ENCODE data around the gene FADS2.
A peak's percentile ranks its signal among the peaks of the same experiment; 100 is the strongest.

The FADS2 gene

DNA sequence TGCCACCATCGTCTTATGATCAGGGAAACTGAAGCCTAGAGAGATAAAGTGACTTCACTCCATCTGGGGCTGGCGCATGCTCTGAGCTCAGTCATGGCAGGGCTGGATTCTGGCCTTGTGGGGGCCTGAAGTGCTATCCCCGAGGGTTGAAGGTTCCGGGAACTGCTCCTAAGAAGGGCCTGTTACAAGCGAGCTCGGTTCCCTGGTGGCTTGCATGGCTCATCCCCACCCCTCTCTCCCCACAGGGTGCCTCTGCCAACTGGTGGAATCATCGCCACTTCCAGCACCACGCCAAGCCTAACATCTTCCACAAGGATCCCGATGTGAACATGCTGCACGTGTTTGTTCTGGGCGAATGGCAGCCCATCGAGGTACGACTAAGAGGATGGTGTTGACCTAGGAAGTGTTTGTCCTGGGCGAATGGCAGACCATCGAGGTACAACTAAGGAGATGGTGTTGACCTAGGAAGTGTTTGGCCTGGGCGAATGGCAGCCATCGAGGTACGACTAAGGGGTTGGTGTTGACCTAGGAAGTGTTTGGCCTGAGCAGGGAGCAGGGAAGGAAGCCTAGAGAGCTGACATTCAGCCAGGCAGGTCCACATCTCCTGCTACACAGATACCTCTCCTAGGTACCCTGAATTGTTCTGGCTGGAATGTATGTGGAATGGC, 19.9 kb downstream of the FADS2 start:
- no peak overlapping the region for H3K4me3 ChIP-seq (ENCODE audit: severe bottlenecking)
- ATAC-seq (ENCODE audit: low read depth), result peak; percentile 13; the same call in 1 of the 3 replicates
- peaks cover 89% of the 10 kb centered on the region for H3K36me3 ChIP-seq (ENCODE audit: low read depth)
- H3K9me3 ChIP-seq (ENCODE audit: severe bottlenecking), result no peaks in the 10 kb centered on the region
- TF ChIP-seq, protein P1, sequence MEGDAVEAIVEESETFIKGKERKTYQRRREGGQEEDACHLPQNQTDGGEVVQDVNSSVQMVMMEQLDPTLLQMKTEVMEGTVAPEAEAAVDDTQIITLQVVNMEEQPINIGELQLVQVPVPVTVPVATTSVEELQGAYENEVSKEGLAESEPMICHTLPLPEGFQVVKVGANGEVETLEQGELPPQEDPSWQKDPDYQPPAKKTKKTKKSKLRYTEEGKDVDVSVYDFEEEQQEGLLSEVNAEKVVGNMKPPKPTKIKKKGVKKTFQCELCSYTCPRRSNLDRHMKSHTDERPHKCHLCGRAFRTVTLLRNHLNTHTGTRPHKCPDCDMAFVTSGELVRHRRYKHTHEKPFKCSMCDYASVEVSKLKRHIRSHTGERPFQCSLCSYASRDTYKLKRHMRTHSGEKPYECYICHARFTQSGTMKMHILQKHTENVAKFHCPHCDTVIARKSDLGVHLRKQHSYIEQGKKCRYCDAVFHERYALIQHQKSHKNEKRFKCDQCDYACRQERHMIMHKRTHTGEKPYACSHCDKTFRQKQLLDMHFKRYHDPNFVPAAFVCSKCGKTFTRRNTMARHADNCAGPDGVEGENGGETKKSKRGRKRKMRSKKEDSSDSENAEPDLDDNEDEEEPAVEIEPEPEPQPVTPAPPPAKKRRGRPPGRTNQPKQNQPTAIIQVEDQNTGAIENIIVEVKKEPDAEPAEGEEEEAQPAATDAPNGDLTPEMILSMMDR (IDR thresholded peaks at IDR 0.05; ENCODE audit: poor library complexity, severe bottlenecking), result no peak
- no peaks in the 10 kb centered on the region for H3K4me1 ChIP-seq (ENCODE audit: insufficient read depth, poor library complexity, severe bottlenecking)
- H3K27me3 ChIP-seq (ENCODE audit: insufficient read depth, poor library complexity, severe bottlenecking), result no peaks in the 10 kb centered on the region
- DNase-seq (ENCODE audit: low spot score), result peak; percentile 30
- no peak overlapping the region for H3K27ac ChIP-seq (ENCODE audit: poor library complexity, severe bottlenecking)

DNA sequence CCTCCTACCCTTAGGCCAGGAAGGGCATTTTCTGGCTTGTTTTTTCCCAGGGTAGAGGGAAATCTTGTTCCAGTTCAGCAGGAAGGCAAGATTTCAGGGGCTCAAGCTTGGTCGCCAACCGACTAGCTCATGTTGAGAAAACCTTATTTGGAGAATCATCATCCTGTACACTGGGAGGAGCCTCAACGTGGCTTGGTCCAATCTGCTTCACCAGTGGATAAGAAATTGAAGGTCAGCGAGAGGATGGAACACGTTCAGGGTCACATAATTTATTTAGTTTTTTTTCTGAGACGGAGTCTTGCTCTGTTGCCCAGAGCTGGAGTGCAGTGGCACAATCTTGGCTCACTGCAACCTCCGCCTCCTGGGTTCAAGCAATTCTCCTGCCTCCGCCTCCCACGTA, 20.5 kb downstream of the FADS2 start:
- H3K9me3 ChIP-seq (ENCODE audit: severe bottlenecking), result no peaks in the 10 kb centered on the region
- no peak overlapping the region for H3K4me3 ChIP-seq (ENCODE audit: severe bottlenecking)
- no peaks in the 10 kb centered on the region for H3K27me3 ChIP-seq (ENCODE audit: insufficient read depth, poor library complexity, severe bottlenecking)
- no peaks in the 10 kb centered on the region for H3K4me1 ChIP-seq (ENCODE audit: insufficient read depth, poor library complexity, severe bottlenecking)
- no peak for DNase-seq (ENCODE audit: low spot score)
- H3K27ac ChIP-seq (ENCODE audit: poor library complexity, severe bottlenecking), result no peak overlapping the region
- no peak for ATAC-seq (ENCODE audit: low read depth)
- TF ChIP-seq, protein P1 (IDR thresholded peaks at IDR 0.05; ENCODE audit: poor library complexity, severe bottlenecking), result no peak
- H3K36me3 ChIP-seq (ENCODE audit: low read depth), result peaks cover 87% of the 10 kb centered on the region

DNA sequence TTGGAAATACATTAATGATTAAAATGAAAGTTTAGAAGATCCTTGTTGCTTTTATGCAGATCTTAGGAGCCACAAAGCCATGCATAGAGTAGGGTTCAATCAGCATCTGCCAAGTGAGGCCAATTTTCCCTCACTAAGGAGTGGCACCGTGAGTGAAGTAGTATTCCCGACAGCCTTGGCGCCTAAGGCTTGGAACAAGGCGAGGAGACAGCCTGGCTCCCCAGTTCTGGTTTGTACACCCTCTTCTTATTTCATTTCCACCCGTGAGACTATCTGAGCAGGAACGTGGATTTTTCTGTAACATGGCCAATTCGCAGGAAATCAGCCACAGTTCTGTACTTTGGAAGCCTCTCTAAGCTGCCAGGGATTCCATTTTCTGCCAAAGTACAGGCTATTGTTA, 22.6 kb downstream of the FADS2 start:
- Histone ChIP-seq H3K9me3 (ENCODE audit: severe bottlenecking) (no peaks in the 10 kb centered on the region), H3K4me3 (ENCODE audit: severe bottlenecking) (no peak overlapping the region), H3K36me3 (ENCODE audit: low read depth) (peaks cover 92% of the 10 kb centered on the region), H3K27ac (ENCODE audit: poor library complexity, severe bottlenecking) (no peak overlapping the region), H3K27me3 (ENCODE audit: insufficient read depth, poor library complexity, severe bottlenecking) (no peaks in the 10 kb centered on the region), H3K4me1 (ENCODE audit: insufficient read depth, poor library complexity, severe bottlenecking) (no peaks in the 10 kb centered on the region)
- ATAC-seq (ENCODE audit: low read depth) (no peak), DNase-seq (ENCODE audit: low spot score) (no peak)
- TF ChIP-seq, protein P1 (IDR thresholded peaks at IDR 0.05; ENCODE audit: poor library complexity, severe bottlenecking), result no peak

DNA sequence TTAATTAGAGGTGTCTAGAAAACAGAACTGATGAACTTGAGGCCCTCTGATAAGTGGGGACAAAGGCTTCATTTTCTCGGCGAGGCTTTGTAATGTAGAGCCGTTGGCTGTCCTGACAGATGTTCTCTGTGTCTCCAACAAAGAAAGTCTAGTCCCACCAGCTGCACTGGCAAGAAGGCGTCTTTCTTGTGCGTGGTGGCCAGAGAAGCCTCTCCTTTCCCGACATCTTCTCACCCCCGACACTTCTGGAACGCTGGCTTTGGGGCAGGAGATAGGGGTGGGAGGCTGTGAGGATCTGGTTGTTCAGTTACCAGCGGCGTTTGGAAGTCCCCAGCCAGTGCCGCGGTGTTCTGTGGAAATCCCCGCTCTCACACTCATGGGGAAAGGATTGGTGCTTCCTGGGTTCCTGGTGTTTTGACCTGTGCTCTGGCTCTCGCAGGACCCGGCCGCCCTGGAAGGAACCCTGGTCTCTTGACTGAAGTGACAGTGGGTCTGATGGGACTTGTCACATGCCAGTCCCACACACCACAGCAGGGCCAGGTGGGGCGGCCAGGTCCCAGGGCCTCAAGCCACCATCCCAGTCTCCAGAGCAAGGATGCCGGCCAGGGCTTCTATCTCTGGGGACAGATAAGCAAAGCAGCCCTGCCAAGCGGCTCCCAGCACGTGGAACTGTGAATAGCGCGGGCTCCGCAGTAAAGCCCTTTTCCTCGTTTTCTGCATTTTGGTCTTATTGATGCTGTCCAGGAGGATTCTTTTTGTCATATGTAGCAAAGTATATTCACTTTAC, 23.2 kb downstream of the FADS2 start:
- H3K27me3 ChIP-seq (ENCODE audit: insufficient read depth, poor library complexity, severe bottlenecking), result no peaks in the 10 kb centered on the region
- TF ChIP-seq, protein P1 (IDR thresholded peaks at IDR 0.05; ENCODE audit: poor library complexity, severe bottlenecking), result no peak
- H3K4me3 ChIP-seq (ENCODE audit: severe bottlenecking), result no peak overlapping the region
- DNase-seq (ENCODE audit: low spot score) (peak; percentile 51), ATAC-seq (ENCODE audit: low read depth) (no peak)
- peaks cover 97% of the 10 kb centered on the region for H3K36me3 ChIP-seq (ENCODE audit: low read depth)
- no peaks in the 10 kb centered on the region for H3K4me1 ChIP-seq (ENCODE audit: insufficient read depth, poor library complexity, severe bottlenecking)
- H3K27ac ChIP-seq (ENCODE audit: poor library complexity, severe bottlenecking), result no peak overlapping the region
- H3K9me3 ChIP-seq (ENCODE audit: severe bottlenecking), result no peaks in the 10 kb centered on the region

DNA sequence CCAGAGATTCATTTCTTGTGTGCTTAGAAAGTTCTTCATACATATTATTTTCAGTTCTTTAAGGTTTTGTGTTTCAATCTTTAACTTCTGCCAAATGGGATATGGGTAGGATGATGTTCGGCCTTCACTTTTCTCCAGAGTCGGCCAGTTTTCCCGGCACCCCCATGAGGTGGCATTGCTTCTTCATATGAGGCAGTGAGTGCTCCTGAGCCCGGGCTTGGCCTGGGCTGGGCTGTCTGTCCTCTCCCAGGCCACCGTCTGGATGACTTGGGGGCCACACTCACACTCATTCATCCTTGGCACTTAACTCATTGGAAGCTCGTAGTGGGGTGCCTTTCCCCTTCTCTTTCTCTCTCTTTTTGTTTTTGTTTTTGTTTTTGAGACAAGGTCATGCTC, 23.8 kb downstream of the FADS2 start:
- ATAC-seq (ENCODE audit: low read depth), result no peak
- peak; percentile 29 for DNase-seq (ENCODE audit: low spot score)
- Histone ChIP-seq H3K27me3 (ENCODE audit: insufficient read depth, poor library complexity, severe bottlenecking) (no peaks in the 10 kb centered on the region), H3K9me3 (ENCODE audit: severe bottlenecking) (no peaks in the 10 kb centered on the region), H3K4me1 (ENCODE audit: insufficient read depth, poor library complexity, severe bottlenecking) (no peaks in the 10 kb centered on the region), H3K36me3 (ENCODE audit: low read depth) (peaks cover 97% of the 10 kb centered on the region), H3K4me3 (ENCODE audit: severe bottlenecking) (no peak overlapping the region), H3K27ac (ENCODE audit: poor library complexity, severe bottlenecking) (no peak overlapping the region)
- TF ChIP-seq, protein P1 (IDR thresholded peaks at IDR 0.05; ENCODE audit: poor library complexity, severe bottlenecking), result no peak

Measured in RWPE2 (cell line).